Mesothelial cell of epicardium (in vitro differentiated cells): ENCODE measurements around the gene CISH. TPM values are rescaled to one million over a fixed set of nuclear protein-coding genes. Genes with fewer than 3 reads are reported as not detected.

ENCODE experiments used
- DNase-seq, 2 experiments: peaks; one replicate each; pipeline ENCODE4 v3.0.0; 2021; ENCODE audit warnings: low spot score in 2 of 2; ENCODE audit not compliant: unreplicated experiment in 2 of 2
- H3K27ac Mint-ChIP-seq: 2 replicates; pipeline ENCODE4 v1.8.0; 2021; ENCODE audit warnings: mixed read lengths
- H3K27me3 Mint-ChIP-seq: 2 replicates; pipeline ENCODE4 v1.8.0; 2021; ENCODE audit warnings: low read depth, mixed read lengths
- H3K36me3 Mint-ChIP-seq: 2 replicates; pipeline ENCODE4 v1.8.0; 2021; ENCODE audit warnings: mixed read lengths
- H3K4me1 Mint-ChIP-seq: 2 replicates; pipeline ENCODE4 v1.8.0; 2021; ENCODE audit warnings: mixed read lengths
- H3K4me3 Mint-ChIP-seq: 2 replicates; pipeline ENCODE4 v1.8.0; 2021; ENCODE audit warnings: mild to moderate bottlenecking, moderate library complexity, mixed read lengths
- H3K9me3 Mint-ChIP-seq: 2 replicates; pipeline ENCODE4 v1.8.0; 2021; ENCODE audit warnings: mixed read lengths
- total RNA-seq: library from RNA; stranded (reverse); gene quantifications from 3 replicates; pipeline ENCODE4 v1.2.1, GENCODE V29; 2021
- TF ChIP-seq, protein P1 (sequence below): fragments of 200-600 bp; sonication (generic); IDR thresholded peaks from one replicate; pipeline ENCODE4 v1.5.0; 2021; ENCODE audit warnings: antibody characterized with exemption; ENCODE audit not compliant: unreplicated experiment

Gene CISH
- total RNA-seq: 15.2 to 16.7 TPM (median 15.2 TPM) in 3 replicates

DNA sequence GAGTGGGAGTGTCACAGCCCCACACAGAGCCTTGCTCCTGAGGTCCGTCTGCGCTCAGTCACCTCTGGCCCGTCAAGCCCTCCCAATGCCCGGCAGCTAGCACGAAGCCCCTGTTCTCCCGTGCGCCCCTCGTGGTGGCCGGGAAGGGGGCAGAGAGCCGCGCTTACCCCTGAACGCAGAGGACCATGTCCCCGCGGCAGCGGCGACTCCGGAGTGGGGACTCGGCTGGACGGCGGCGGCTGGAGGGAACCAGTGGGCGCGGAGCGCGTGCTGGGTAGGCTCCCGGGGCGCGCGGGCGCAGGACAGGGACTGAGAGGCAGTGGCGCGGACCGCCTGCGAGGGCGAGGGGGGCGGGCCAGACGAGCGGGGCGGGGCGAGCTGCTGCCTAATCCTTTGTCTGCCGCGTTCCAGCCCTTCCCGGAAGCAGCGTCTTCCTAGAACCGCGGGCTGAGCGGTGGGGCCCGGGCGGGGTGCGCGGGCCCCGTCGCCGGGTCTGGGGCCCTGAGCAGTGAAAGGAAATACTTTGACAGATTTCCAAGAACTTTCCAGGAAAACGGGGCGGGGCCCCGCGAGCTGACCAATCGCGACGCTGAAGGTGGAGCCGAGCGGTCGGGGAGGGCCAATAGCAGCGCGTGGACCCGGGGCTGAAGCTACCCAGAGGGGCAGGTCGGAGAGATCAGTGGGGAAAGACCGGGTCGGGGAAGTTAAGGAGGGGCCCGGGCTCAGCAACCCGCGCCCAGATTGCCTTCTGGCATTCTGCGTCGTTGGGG is at the start of gene CISH:
TSS of gene CISH (minus strand) at position 311 of the 770 bp plus-strand sequence. CDS start at position 187, 124 bp downstream.
- peak; percentile 88 to 95 for DNase-seq
- Mint-ChIP-seq H3K4me3 (peak within 1 kb of the TSS; percentile 79), H3K27me3 (peaks cover 5% of the 10 kb centered on the region), H3K36me3 (no peaks in the 10 kb centered on the region), H3K9me3 (no peaks in the 10 kb centered on the region), H3K27ac (peak within 1 kb of the TSS; percentile 96), H3K4me1 (peaks cover 53% of the 10 kb centered on the region)
- TF ChIP-seq, protein P1, sequence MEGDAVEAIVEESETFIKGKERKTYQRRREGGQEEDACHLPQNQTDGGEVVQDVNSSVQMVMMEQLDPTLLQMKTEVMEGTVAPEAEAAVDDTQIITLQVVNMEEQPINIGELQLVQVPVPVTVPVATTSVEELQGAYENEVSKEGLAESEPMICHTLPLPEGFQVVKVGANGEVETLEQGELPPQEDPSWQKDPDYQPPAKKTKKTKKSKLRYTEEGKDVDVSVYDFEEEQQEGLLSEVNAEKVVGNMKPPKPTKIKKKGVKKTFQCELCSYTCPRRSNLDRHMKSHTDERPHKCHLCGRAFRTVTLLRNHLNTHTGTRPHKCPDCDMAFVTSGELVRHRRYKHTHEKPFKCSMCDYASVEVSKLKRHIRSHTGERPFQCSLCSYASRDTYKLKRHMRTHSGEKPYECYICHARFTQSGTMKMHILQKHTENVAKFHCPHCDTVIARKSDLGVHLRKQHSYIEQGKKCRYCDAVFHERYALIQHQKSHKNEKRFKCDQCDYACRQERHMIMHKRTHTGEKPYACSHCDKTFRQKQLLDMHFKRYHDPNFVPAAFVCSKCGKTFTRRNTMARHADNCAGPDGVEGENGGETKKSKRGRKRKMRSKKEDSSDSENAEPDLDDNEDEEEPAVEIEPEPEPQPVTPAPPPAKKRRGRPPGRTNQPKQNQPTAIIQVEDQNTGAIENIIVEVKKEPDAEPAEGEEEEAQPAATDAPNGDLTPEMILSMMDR: peak; percentile 58

DNA sequence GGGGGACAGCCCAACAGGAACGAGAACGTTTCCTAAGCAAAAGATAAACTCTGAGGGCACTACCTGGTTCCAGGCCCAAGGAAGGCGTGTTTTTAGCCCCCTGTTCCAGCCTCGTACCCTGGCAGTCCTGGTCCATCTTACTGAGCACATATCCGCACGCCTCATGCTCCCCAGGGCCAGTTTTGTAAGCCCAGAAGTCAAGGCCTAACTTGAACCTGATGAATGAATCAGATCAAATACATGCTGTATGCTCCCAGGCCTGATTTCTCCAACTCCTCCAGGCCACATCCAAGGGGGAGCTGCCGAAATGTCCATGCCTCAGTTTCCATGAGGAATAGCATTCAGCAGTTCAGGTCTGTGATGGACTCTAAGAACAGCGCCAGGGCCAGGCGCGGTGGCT is 48.8 kb upstream of the CISH start:
- no peak for DNase-seq
- H3K4me1 Mint-ChIP-seq: peaks cover 6% of the 10 kb centered on the region
- TF ChIP-seq, protein P1: no peak
- no peak overlapping the region for H3K27ac Mint-ChIP-seq
- H3K9me3 Mint-ChIP-seq: no peaks in the 10 kb centered on the region
- H3K36me3 Mint-ChIP-seq: no peaks in the 10 kb centered on the region
- peaks cover 8% of the 10 kb centered on the region for H3K27me3 Mint-ChIP-seq
- H3K4me3 Mint-ChIP-seq: no peak overlapping the region

DNA sequence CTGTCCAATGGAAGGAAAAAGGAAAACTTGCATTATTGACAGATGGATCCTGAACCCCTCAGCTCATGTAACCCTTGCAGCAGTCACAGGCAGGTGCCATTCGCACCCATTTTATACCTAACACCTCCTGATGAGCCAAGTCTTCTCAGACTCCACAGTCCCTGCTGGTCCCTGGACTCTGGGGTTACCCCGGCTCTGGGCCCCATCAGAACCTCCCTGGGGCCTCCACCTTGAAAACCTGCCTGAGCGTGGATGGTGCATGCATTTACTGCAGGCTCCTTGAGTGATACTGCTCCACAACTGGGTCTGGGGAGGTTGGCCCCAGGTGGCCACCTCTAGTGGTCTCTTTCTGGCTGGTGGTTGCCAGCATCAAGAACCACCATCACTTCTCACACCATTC is 47.3 kb upstream of the CISH start:
- Mint-ChIP-seq H3K27me3 (peaks cover 8% of the 10 kb centered on the region), H3K27ac (no peak overlapping the region), H3K36me3 (no peaks in the 10 kb centered on the region), H3K9me3 (no peaks in the 10 kb centered on the region), H3K4me3 (no peak overlapping the region), H3K4me1 (peaks cover 6% of the 10 kb centered on the region)
- TF ChIP-seq, protein P1: no peak
- DNase-seq: no peak

DNA sequence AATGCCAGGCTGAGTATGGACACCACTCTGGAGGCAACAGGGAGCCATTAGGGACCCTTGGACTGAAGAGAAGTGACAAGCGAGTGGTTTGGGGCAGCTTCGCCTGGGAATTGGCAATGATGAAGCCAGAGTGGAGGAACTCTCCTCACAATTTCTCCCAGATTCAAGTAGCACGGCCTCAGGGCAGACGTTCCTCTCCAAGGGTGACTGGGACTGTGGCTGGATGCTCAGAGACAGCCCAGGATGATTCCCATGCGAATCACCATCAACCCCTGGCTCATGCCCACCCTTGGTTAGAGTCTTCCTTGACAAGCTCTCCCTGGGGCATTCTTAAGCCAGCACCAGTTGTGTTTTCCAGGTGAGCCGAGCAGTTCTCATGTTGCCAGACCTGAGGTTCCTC is 46.8 kb upstream of the CISH start:
- peaks cover 6% of the 10 kb centered on the region for H3K4me1 Mint-ChIP-seq
- TF ChIP-seq, protein P1: no peak
- no peak overlapping the region for H3K27ac Mint-ChIP-seq
- H3K4me3 Mint-ChIP-seq: no peak overlapping the region
- H3K9me3 Mint-ChIP-seq: no peaks in the 10 kb centered on the region
- H3K27me3 Mint-ChIP-seq: peaks cover 8% of the 10 kb centered on the region
- H3K36me3 Mint-ChIP-seq: no peaks in the 10 kb centered on the region
- no peak for DNase-seq

GRCh38 chr3:50657816-50658215 is 46.2 kb upstream of the CISH start:
- TF ChIP-seq, protein P1: no peak
- peaks cover 6% of the 10 kb centered on the region for H3K4me1 Mint-ChIP-seq
- H3K27me3 Mint-ChIP-seq: peaks cover 8% of the 10 kb centered on the region
- no peaks in the 10 kb centered on the region for H3K9me3 Mint-ChIP-seq
- no peak overlapping the region for H3K27ac Mint-ChIP-seq
- no peak overlapping the region for H3K4me3 Mint-ChIP-seq
- no peak for DNase-seq
- H3K36me3 Mint-ChIP-seq: no peaks in the 10 kb centered on the region
